Measurements from ENCODE around the gene SNX19. TPM values are rescaled to one million over a fixed set of nuclear protein-coding genes. Genes with fewer than 3 reads are reported as not detected.

The SNX19 gene
- total RNA-seq, 1 experiment from 2014 or later, result 34.4 TPM

- WGBS (ENCODE audit: extremely low coverage, insufficient read length, low lambda C conversion rate), result no CpG with 5 or more reads among the region's 9 CpGs
Measured at GRCh38 chr11:130945896-130946295, 29.6 kb upstream of the SNX19 start.

More at GRCh38 chr11:130945896-130946295, 29.6 kb upstream of the SNX19 start:
- H3K4me1 ChIP-seq (ENCODE audit: insufficient read depth, low read length), result no peaks in the 10 kb centered on the region
- TF ChIP-seq CTCF (conservative IDR thresholded peaks at IDR 0.05), result no peak
- H3K4ac ChIP-seq (ENCODE audit: low read depth, low read length), result no peak overlapping the region
- no peaks in the 10 kb centered on the region for H3K23me2 ChIP-seq (ENCODE audit: insufficient read length, low read depth, low read length, poor library complexity, severe bottlenecking)
- no peak overlapping the region for H3K56ac ChIP-seq (ENCODE audit: insufficient read length, low read depth, low read length)
- H2BK5ac ChIP-seq (ENCODE audit: insufficient read length, low read length), result no peak overlapping the region
- no peak overlapping the region for H3K4me3 Mint-ChIP-seq
- no peak overlapping the region for H2AFZ ChIP-seq (ENCODE audit: low read length)
- H3K4me2 ChIP-seq (ENCODE audit: insufficient read depth, insufficient read length, low read length), result no peak overlapping the region
- no peak overlapping the region for H2BK20ac ChIP-seq (ENCODE audit: low read depth, low read length, poor library complexity, severe bottlenecking)
- H4K91ac ChIP-seq (ENCODE audit: insufficient read length, low read depth, low read length), result no peak overlapping the region
- H4K5ac ChIP-seq (ENCODE audit: insufficient read length, low read depth, low read length), result no peak overlapping the region
- no peaks in the 10 kb centered on the region for H3K36me3 Mint-ChIP-seq (ENCODE audit: insufficient read depth in 1 of 3, low read depth in 3 of 3)
- H2BK15ac ChIP-seq (ENCODE audit: low read depth, low read length), result no peak overlapping the region
- H3K9ac ChIP-seq (ENCODE audit: extremely low read depth, insufficient read length, low read length), result no peak overlapping the region
- no peaks in the 10 kb centered on the region for H3K79me2 ChIP-seq (ENCODE audit: insufficient read depth, low read length)
- H3K27ac Mint-ChIP-seq, result no peak overlapping the region
- no peaks in the 10 kb centered on the region; a peak in 1 of 4 replicates for H3K4me1 Mint-ChIP-seq
- H3K27me3 Mint-ChIP-seq (ENCODE audit: low read depth), result peaks cover 7% of the 10 kb centered on the region
- H3T11ph ChIP-seq (ENCODE audit: low read length), result no peak overlapping the region
- H2BK120ac ChIP-seq (ENCODE audit: low read depth, low read length, poor library complexity, severe bottlenecking), result no peak overlapping the region
- no peaks in the 10 kb centered on the region for H3K79me1 ChIP-seq (ENCODE audit: insufficient read depth, low read depth, low read length, poor library complexity, severe bottlenecking)
- H3K9me3 ChIP-seq (ENCODE audit: control insufficient read depth, low read depth, low read length), result no peaks in the 10 kb centered on the region
- H2BK12ac ChIP-seq (ENCODE audit: insufficient read length, low read depth, low read length), result no peak overlapping the region
- no peak overlapping the region for H3K18ac ChIP-seq (ENCODE audit: insufficient read length, low read depth, low read length)
- no peak for DNase-seq
- H3K23ac ChIP-seq (ENCODE audit: insufficient read length, low read depth, low read length), result no peak overlapping the region
- no peaks in the 10 kb centered on the region for H3K9me3 Mint-ChIP-seq
- H4K8ac ChIP-seq (replicated peaks; ENCODE audit: insufficient read length, low read depth, low read length), result no peak overlapping the region
- H3K27ac ChIP-seq (ENCODE audit: insufficient read length, low read depth, low read length), result no peak overlapping the region
- no peaks in the 10 kb centered on the region for H3K27me3 ChIP-seq (ENCODE audit: insufficient read depth, low read length)
- no peaks in the 10 kb centered on the region for H4K20me1 ChIP-seq (ENCODE audit: control insufficient read depth, insufficient read depth, insufficient read length)
- H2AK5ac ChIP-seq (ENCODE audit: insufficient read length, low read length), result no peak overlapping the region
- H3K14ac ChIP-seq (ENCODE audit: insufficient read depth, low read length), result no peak overlapping the region

Data from H9 (cell line).